ENCODE data around the gene NOL4.
"Not testable (repeated sequence)": the region's sequence is repeated elsewhere in the genome, so short reads cannot be mapped to it uniquely, and the experiment has no call there.

NOL4 gene

GRCh38 chr18:34224423-34225217 lies at the start of gene NOL4:
Gene NOL4, minus strand, starts transcription at chr18:34224913. Its CDS starts 1,660 bp downstream, at chr18:34223253.
- FAIRE-seq = no peak

- not testable (repeated sequence) for FAIRE-seq
These were observed 41.3 kb upstream of the NOL4 start for GRCh38 chr18:34266029-34266428.

- FAIRE-seq = no peak
These were observed 37.4 kb upstream of the NOL4 start for GRCh38 chr18:34261865-34262780.

GRCh38 chr18:34258176-34258575 lies 33.5 kb upstream of the NOL4 start:
- FAIRE-seq = no peak

- no peak for FAIRE-seq
These were observed 27.2 kb upstream of the NOL4 start for GRCh38 chr18:34251919-34252318.

- FAIRE-seq = no peak
These were observed 24.0 kb upstream of the NOL4 start for GRCh38 chr18:34248727-34249126.

GRCh38 chr18:34242739-34243138 lies 18.0 kb upstream of the NOL4 start:
- FAIRE-seq = no peak

- not testable (repeated sequence) for FAIRE-seq
These were observed 9.2 kb upstream of the NOL4 start for GRCh38 chr18:34233781-34234388.

GRCh38 chr18:34225218-34225553 lies 473 bp upstream of the NOL4 start:
- FAIRE-seq = no peak

- no peak for FAIRE-seq
These were observed 755 bp downstream of the NOL4 start for GRCh38 chr18:34223893-34224422.

GRCh38 chr18:34223164-34223892 lies 1.4 kb downstream of the NOL4 start:
- FAIRE-seq = no peak

GRCh38 chr18:34222307-34223163 lies 2.2 kb downstream of the NOL4 start:
- FAIRE-seq = no peak

GRCh38 chr18:34221971-34222306 lies 2.8 kb downstream of the NOL4 start:
- no peak for FAIRE-seq

- no peak for FAIRE-seq
These were observed 4.5 kb downstream of the NOL4 start for GRCh38 chr18:34220081-34220815.

GRCh38 chr18:34219651-34220050 lies 5.1 kb downstream of the NOL4 start:
- no peak for FAIRE-seq

- no peak for FAIRE-seq
These were observed 12.2 kb downstream of the NOL4 start for GRCh38 chr18:34212511-34212910.

GRCh38 chr18:34207344-34207851 lies 17.3 kb downstream of the NOL4 start:
- FAIRE-seq = no peak

GRCh38 chr18:34203866-34204265 lies 20.8 kb downstream of the NOL4 start:
- no peak for FAIRE-seq

GRCh38 chr18:34196256-34196655 lies 28.5 kb downstream of the NOL4 start:
- no peak for FAIRE-seq

- no peak for FAIRE-seq
These were observed 30.5 kb downstream of the NOL4 start for GRCh38 chr18:34194239-34194638.

Data from endometrium (tissue), 2 donors.